Mesenteric fat pad (tissue), 1 donor: ENCODE results near the gene LRBA. TPM values are rescaled to one million over a fixed set of nuclear protein-coding genes. Genes with fewer than 3 reads are reported as not detected.

Source experiments
- DNase-seq: peaks from one replicate; pipeline ENCODE4 v3.0.0-alpha.2; 2020; ENCODE audit warnings: low spot score
- total RNA-seq: library from RNA; stranded (reverse); fragmentation: NEBNext Ultra II Directional; extraction: Animal tissue kit (Norgen Biotek cat#: 25700); gene quantifications from one replicate; pipeline ENCODE4 v1.2.1, GENCODE V29; 2021
- donor health status: DM: yes; HTN: yes; CAD: no.

LRBA gene
- total RNA-seq, 1 donor from 2014 or later: 25.6 TPM

DNA sequence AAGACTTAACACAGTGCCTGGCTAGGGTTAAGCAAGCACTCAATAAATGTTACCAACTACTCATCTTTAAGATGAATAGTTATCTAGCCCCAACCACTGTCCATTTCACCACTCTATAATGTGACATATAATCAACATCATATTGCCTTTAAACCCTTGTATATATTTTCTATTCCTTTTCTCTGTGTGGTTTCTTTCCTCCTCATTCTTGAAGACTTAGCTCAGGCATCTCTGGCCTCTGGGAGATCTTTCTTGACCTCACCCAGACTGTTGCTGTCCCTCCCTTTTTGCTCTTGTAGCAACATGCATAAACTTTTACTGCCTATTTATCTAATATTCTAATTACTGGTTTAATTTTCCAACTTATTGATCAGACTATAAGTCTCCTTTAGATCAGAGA is 683.0 kb downstream of the LRBA start:
- DNase-seq: no peak

- DNase-seq: no peak
Measured at GRCh38 chr4:150329373-150329772, 685.7 kb downstream of the LRBA start.

DNA sequence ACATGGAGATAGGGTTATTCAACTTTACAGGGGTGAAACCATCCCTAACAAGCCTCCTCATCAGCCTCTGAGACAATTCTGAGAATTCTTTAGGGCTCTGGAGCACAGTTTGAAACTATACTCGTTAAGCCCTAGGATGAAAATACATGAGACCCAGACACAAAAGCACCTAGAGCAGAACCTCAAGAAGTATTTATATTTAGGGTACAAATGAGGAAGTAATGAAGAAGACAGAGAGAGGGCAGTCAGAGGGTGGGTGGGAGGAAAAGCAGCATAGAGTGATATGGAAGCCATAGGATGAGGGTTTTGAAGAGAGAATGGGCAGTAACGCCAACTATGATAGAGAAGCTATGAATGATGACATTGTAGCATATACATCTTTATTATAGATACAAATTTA is 686.6 kb downstream of the LRBA start:
- DNase-seq: no peak

DNA sequence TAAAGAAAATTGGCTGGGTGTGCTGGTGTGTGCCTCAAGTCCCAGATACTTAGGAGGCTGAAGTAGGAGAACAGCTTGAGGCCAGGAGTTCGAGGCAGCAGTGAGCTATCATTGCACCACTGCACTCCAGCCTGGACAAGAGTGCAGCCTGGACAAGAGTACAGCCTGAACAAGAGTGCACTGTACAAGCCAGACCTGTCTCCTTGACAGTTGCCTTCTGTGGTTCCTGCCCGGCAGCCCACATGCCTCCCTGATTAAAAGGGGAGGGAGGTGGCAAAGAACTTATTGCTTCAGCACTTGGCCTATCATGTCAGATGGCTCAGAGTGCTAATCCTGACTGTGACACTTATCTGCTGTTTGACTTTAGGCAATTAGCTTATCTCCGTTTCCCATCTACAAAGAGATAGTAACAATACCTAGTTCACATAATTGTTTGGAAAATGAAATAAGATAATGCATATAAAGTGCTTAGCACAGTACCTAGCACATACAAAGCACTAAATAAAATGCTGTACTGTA is 687.8 kb downstream of the LRBA start:
- no peak for DNase-seq

GRCh38 chr4:150325872-150326271 is 689.2 kb downstream of the LRBA start:
- no peak for DNase-seq

GRCh38 chr4:150323406-150324325 is 691.4 kb downstream of the LRBA start:
- no peak for DNase-seq

- DNase-seq: no peak
Measured at GRCh38 chr4:150322646-150323045, 692.4 kb downstream of the LRBA start.

- DNase-seq: no peak
Measured at GRCh38 chr4:150321113-150321512, 694.0 kb downstream of the LRBA start.

DNA sequence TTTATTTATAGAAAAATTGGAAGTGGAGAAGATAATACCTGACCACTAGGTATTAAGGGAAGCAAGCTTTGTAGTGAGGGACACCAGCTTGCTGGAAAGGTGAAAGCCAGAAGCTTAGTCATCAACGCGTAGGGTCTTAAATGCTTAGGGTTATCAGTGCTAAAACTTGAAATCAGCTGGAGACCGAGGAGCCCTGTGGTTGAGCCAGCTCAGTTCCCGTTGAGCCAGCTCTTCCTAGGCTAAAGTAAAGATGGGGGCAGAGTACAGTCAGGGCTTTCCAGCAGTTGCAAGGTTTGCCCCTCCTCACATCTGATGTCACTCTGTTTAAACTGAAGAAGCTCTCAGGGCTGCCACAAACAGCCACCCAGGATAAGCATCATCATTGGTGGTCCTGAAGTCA is 696.1 kb downstream of the LRBA start:
- no peak for DNase-seq

DNA sequence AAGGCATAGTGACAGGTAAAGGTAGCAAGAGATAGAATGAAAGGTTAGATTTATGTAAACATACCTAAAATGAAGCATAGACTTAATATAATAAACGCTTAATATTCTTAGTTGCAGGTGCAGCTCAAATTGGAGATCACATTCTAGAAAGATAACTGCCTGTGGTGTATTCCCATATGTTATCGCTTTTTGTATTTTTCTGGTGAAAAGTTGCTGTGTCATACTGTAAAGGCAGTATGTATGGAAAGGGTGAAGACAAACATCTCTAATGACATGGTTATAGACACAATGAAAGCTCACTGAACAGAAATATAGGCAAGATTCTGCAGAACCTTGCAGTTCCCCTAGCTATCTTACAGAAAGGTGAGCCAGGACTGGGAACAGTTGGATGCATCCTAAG is 696.6 kb downstream of the LRBA start:
- DNase-seq: no peak

DNA sequence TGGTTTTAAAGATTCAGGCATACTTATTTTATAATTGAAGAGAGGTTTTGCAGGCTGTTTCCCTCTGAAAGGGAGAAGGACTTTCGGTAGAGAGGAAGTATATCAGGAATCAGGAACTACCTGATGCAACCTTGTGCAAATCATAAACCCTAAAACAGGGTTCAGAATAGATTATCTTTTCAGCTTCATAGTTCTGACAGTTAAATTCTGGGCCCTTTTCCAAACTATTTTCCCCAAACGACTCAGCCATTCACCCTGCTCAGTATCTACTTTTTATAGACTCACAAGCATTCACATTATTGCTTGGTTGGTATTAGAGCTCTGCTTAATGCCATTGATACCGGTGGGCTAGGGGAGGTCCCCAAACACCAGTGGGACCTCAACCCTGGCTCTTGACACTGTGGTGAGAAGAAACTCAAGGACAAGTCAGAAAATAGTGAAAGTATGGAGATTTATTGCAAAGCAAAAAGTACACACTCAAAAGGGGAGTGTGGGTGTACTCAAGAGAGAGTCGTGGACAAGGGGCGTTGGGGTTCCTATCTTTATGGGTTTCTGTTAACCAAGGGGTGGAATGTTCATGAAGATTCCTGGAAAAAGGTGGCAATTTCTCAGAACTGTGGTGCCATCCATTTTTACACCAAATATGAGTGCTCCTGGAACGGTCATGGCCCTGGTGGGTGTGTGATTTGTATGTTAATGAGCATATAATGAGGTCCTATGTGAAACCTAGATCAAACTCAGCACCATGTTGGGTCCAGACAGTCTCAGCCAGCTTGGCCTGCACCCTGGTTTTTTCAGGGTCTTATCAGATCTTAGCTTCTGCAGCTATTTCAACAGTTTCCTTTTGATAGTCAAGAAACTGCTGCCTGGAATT is 698.5 kb downstream of the LRBA start:
- no peak for DNase-seq

DNA sequence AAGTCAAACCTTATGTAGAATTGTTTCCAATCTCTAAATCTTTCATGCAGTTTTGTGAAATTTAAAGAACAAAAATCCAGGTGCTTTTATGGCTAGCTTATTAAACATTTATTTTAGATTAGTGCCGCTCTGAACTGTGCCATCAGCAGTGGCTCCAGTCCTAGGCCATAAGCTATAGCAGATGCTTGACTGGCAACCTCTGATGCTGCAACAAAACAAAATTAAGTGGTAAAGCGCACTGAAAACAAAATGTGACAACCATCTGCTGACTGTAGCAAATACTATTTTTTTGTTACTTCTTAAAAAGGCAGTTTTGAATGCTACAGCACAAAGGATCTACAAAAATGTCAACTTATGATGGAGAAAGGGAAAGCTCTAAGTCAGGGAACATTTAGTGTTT is 699.4 kb downstream of the LRBA start:
- DNase-seq: no peak

DNA sequence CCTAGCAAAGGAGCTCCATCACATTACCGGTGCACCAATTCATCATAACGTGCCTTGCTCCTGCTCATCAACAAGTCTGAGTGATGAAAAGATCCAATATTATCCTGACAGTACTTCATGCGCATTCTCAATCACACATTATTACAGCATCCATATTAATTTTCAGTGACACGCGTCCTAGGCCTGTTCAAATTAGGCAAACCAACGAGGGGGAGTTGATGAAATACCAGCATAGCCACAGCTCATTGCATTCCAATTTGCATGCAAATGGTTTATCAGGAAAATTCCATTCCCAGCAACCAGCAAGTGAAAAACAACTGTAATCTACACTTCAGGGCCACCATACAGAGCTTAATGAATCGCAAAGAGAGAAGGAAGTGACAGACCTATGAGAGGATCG is 699.9 kb downstream of the LRBA start:
- DNase-seq: no peak

- no peak for DNase-seq
Measured at GRCh38 chr4:150314031-150314430, 701.1 kb downstream of the LRBA start.

- DNase-seq: no peak
Measured at GRCh38 chr4:150310159-150310895, 704.8 kb downstream of the LRBA start.

- no peak for DNase-seq
Measured at GRCh38 chr4:150308824-150309472, 706.1 kb downstream of the LRBA start.

- DNase-seq: no peak
Measured at GRCh38 chr4:150306719-150307118, 708.4 kb downstream of the LRBA start.

- no peak for DNase-seq
Measured at GRCh38 chr4:150305995-150306394, 709.1 kb downstream of the LRBA start.

- DNase-seq: no peak
Measured at GRCh38 chr4:150302553-150302952, 712.5 kb downstream of the LRBA start.

DNA sequence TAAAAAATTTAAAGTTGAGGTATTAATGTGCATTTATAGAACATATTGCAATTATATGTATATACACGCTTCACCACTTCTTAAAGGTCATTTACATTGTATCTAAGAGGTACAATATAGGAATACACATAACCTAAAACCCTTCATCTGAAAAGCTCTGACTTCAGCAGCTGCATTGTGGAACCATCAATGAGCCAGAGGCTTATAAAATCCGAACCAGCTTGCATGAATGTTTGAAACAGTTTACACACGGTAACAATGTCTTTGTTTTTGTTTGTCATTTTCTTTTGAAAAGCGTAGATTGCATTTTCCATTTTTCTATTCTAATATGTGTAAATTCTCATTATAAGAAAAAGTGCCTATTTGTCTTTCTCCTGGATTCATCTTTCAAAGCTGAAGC is 715.3 kb downstream of the LRBA start:
- DNase-seq: no peak
